Activated CD4-positive, alpha-beta T cell treated with anti-CD3 and anti-CD28 coated beads, Interleukin-2, amount 10 ng/mL, durations not matched to agents 7 days and 5 days (primary cell): ENCODE data around the gene TERB1. TPM values are rescaled to one million over a fixed set of nuclear protein-coding genes. Genes with fewer than 3 reads are reported as not detected.

Source experiments
- CTCF ChIA-PET: fragments of 350-600 bp; sonication (Branson Sonifier 250); formaldehyde crosslinking; loops from one replicate; lab custom pipeline; 2021; ENCODE audit warnings: antibody characterized with exemption; lab: Charles Lee
- POLR2A ChIA-PET: fragments of 350-600 bp; sonication (Branson Sonifier 250); formaldehyde crosslinking; loops from one replicate; lab custom pipeline; 2021; ENCODE audit warnings: antibody characterized with exemption; lab: Charles Lee
- DNase-seq: peaks from one replicate; pipeline ENCODE4 v3.0.0-alpha.2; 2020
- H3K27ac Mint-ChIP-seq: one replicate; pipeline ENCODE4 v1.8.0; 2021; ENCODE audit warnings: mild to moderate bottlenecking, moderate library complexity, mixed read lengths
- H3K27me3 Mint-ChIP-seq: one replicate; pipeline ENCODE4 v1.8.0; 2021; ENCODE audit warnings: mixed read lengths
- H3K36me3 Mint-ChIP-seq: one replicate; pipeline ENCODE4 v1.8.0; 2021; ENCODE audit warnings: low read depth, mixed read lengths
- H3K4me1 Mint-ChIP-seq: one replicate; pipeline ENCODE4 v1.8.0; 2021; ENCODE audit warnings: mixed read lengths
- H3K4me3 Mint-ChIP-seq: one replicate; pipeline ENCODE4 v1.8.0; 2021; ENCODE audit warnings: mild to moderate bottlenecking, moderate library complexity, mixed read lengths
- H3K9me3 Mint-ChIP-seq: one replicate; pipeline ENCODE4 v1.8.0; 2021; ENCODE audit warnings: mixed read lengths
- total RNA-seq, 2 experiments: library from RNA; stranded (reverse); gene quantifications; one replicate each; pipeline ENCODE4 v1.2.3, GENCODE V29; 2021

TERB1 gene
- total RNA-seq = under 1 TPM; 0.15 to 0.27 TPM

- CTCF ChIA-PET = no interaction called here
- Mint-ChIP-seq H3K4me1 (no peaks in the 10 kb centered on the region), H3K27me3 (no peaks in the 10 kb centered on the region), H3K4me3 (no peak within 1 kb of the TSS), H3K9me3 (no peaks in the 10 kb centered on the region), H3K36me3 (peaks cover 23% of the 10 kb centered on the region), H3K27ac (no peak within 1 kb of the TSS)
- DNase-seq = no peak
- POLR2A ChIA-PET = no interaction called here
These were observed at the start of gene TERB1 for GRCh38 chr16:66801320-66802105. TSS of gene TERB1 (minus strand) at chr16:66801584. CDS start at chr16:66796798, 4,786 bp downstream.

GRCh38 chr16:66850115-66850815, 48.9 kb upstream of the TERB1 start:
- CTCF ChIA-PET = interaction anchor here (0.6 to 4.8 kb wide), 6 partner anchors 8 to 286 kb away, joined by 3 to 36 read pairs (median 6); partner anchors contain the start of gene NAE1

GRCh38 chr16:66849549-66849948, 48.2 kb upstream of the TERB1 start:
- Mint-ChIP-seq H3K4me1 (peaks cover 25% of the 10 kb centered on the region), H3K4me3 (no peak overlapping the region), H3K9me3 (no peaks in the 10 kb centered on the region), H3K27me3 (peaks cover 23% of the 10 kb centered on the region), H3K36me3 (no peaks in the 10 kb centered on the region), H3K27ac (peak overlapping the region; percentile 5)
- DNase-seq = no peak
- ChIA-PET POLR2A (no interaction called here), CTCF (interaction anchor here (0.6 to 4.8 kb wide), 4 partner anchors 18 to 287 kb away, joined by 3 to 36 read pairs (median 16); partner anchors contain the start of gene NAE1)

More at GRCh38 chr16:66850115-66850815, 48.9 kb upstream of the TERB1 start:
- H3K27me3 Mint-ChIP-seq = peaks cover 18% of the 10 kb centered on the region
- H3K36me3 Mint-ChIP-seq = no peaks in the 10 kb centered on the region
- H3K27ac Mint-ChIP-seq = no peak overlapping the region
- no peaks in the 10 kb centered on the region for H3K9me3 Mint-ChIP-seq
- DNase-seq = no peak
- POLR2A ChIA-PET = no interaction called here
- H3K4me1 Mint-ChIP-seq = peaks cover 21% of the 10 kb centered on the region
- H3K4me3 Mint-ChIP-seq = no peak overlapping the region

GRCh38 chr16:66849021-66849420, 47.6 kb upstream of the TERB1 start:
- Mint-ChIP-seq H3K27me3 (peaks cover 23% of the 10 kb centered on the region), H3K4me1 (peaks cover 25% of the 10 kb centered on the region), H3K4me3 (no peak overlapping the region), H3K36me3 (no peaks in the 10 kb centered on the region), H3K27ac (no peak overlapping the region), H3K9me3 (no peaks in the 10 kb centered on the region)
- ChIA-PET CTCF (interaction anchor here (0.8 to 4.8 kb wide), 5 partner anchors 8 to 97 kb away, joined by 3 to 36 read pairs (median 3); partner anchors contain the start of genes DYNC1LI2 and NAE1), POLR2A (no interaction called here)
- no peak for DNase-seq

GRCh38 chr16:66848172-66848571, 46.8 kb upstream of the TERB1 start:
- Mint-ChIP-seq H3K27me3 (peaks cover 29% of the 10 kb centered on the region), H3K4me1 (peaks cover 29% of the 10 kb centered on the region), H3K27ac (no peak overlapping the region), H3K4me3 (no peak overlapping the region), H3K9me3 (no peaks in the 10 kb centered on the region), H3K36me3 (peaks cover 2% of the 10 kb centered on the region)
- CTCF ChIA-PET = interaction anchor here (0.9 to 4.8 kb wide), 3 partner anchors 17 to 96 kb away, joined by 3 to 36 read pairs (median 28); partner anchors contain the start of genes DYNC1LI2 and NAE1
- POLR2A ChIA-PET = no interaction called here
- no peak for DNase-seq

- H3K4me1 Mint-ChIP-seq = peaks cover 29% of the 10 kb centered on the region
- no peak overlapping the region for H3K27ac Mint-ChIP-seq
- H3K9me3 Mint-ChIP-seq = no peaks in the 10 kb centered on the region
- peaks cover 2% of the 10 kb centered on the region for H3K36me3 Mint-ChIP-seq
- H3K27me3 Mint-ChIP-seq = peaks cover 35% of the 10 kb centered on the region
- no peak overlapping the region for H3K4me3 Mint-ChIP-seq
- DNase-seq = no peak
- ChIA-PET CTCF (interaction anchor here (1.0 to 4.8 kb wide), 4 partner anchors 16 to 96 kb away, joined by 3 to 36 read pairs (median 16); partner anchors contain the start of genes DYNC1LI2 and NAE1), POLR2A (no interaction called here)
These were observed 46.2 kb upstream of the TERB1 start for GRCh38 chr16:66847533-66848067.

GRCh38 chr16:66846831-66847230, 45.4 kb upstream of the TERB1 start:
- POLR2A ChIA-PET = no interaction called here

GRCh38 chr16:66846266-66846665, 44.9 kb upstream of the TERB1 start:
- CTCF ChIA-PET = interaction anchor here (0.8 to 4.8 kb wide), 6 partner anchors 9 to 95 kb away, joined by 3 to 36 read pairs (median 6); partner anchors contain the start of genes DYNC1LI2 and NAE1
- Mint-ChIP-seq H3K36me3 (peaks cover 2% of the 10 kb centered on the region), H3K4me1 (peaks cover 29% of the 10 kb centered on the region), H3K27me3 (peaks cover 42% of the 10 kb centered on the region), H3K27ac (no peak overlapping the region), H3K4me3 (no peak overlapping the region), H3K9me3 (no peaks in the 10 kb centered on the region)
- no peak for DNase-seq
- POLR2A ChIA-PET = no interaction called here

More at GRCh38 chr16:66846831-66847230, 45.4 kb upstream of the TERB1 start:
- Mint-ChIP-seq H3K9me3 (no peaks in the 10 kb centered on the region), H3K4me3 (no peak overlapping the region), H3K36me3 (peaks cover 2% of the 10 kb centered on the region), H3K27ac (no peak overlapping the region), H3K4me1 (peaks cover 29% of the 10 kb centered on the region), H3K27me3 (peaks cover 38% of the 10 kb centered on the region)
- DNase-seq = no peak
- CTCF ChIA-PET = interaction anchor here (0.8 to 4.8 kb wide), 6 partner anchors 10 to 95 kb away, joined by 3 to 36 read pairs (median 5); partner anchors contain the start of genes DYNC1LI2 and NAE1

- no peak for DNase-seq
- no peaks in the 10 kb centered on the region for H3K9me3 Mint-ChIP-seq
- H3K27me3 Mint-ChIP-seq = peaks cover 45% of the 10 kb centered on the region
- no peak overlapping the region for H3K4me3 Mint-ChIP-seq
- H3K36me3 Mint-ChIP-seq = peaks cover 2% of the 10 kb centered on the region
- H3K4me1 Mint-ChIP-seq = peaks cover 29% of the 10 kb centered on the region
- POLR2A ChIA-PET = no interaction called here
- CTCF ChIA-PET = interaction anchor here (0.8 to 5.1 kb wide), 5 partner anchors 9 to 27 kb away, joined by 3 to 36 read pairs (median 6); partner anchors contain the start of gene NAE1
- no peak overlapping the region for H3K27ac Mint-ChIP-seq
These were observed 44.4 kb upstream of the TERB1 start for GRCh38 chr16:66845791-66846221.

GRCh38 chr16:66845080-66845410, 43.7 kb upstream of the TERB1 start:
- no peaks in the 10 kb centered on the region for H3K9me3 Mint-ChIP-seq
- ChIA-PET POLR2A (no interaction called here), CTCF (interaction anchor here (1.0 to 5.1 kb wide), 4 partner anchors 8 to 28 kb away, joined by 3 to 36 read pairs (median 6); partner anchors contain the start of gene NAE1)
- peak overlapping the region; percentile 5 for H3K4me3 Mint-ChIP-seq
- peaks cover 2% of the 10 kb centered on the region for H3K36me3 Mint-ChIP-seq
- H3K27me3 Mint-ChIP-seq = peaks cover 47% of the 10 kb centered on the region
- DNase-seq = no peak
- H3K27ac Mint-ChIP-seq = no peak overlapping the region
- peaks cover 29% of the 10 kb centered on the region for H3K4me1 Mint-ChIP-seq

GRCh38 chr16:66844342-66845079, 43.1 kb upstream of the TERB1 start, which contains the start of gene CA7:
TSS of gene CA7 (plus strand) at chr16:66844414. CDS start at chr16:66844488, 74 bp downstream.
- peaks cover 2% of the 10 kb centered on the region for H3K36me3 Mint-ChIP-seq
- CTCF ChIA-PET = interaction anchor here (1.0 to 5.1 kb wide), 3 partner anchors 9 to 28 kb away, joined by 3 to 36 read pairs (median 6); partner anchors contain the start of gene NAE1
- H3K27ac Mint-ChIP-seq = no peak within 1 kb of the TSS
- H3K4me3 Mint-ChIP-seq = peak within 1 kb of the TSS; percentile 41
- peaks cover 52% of the 10 kb centered on the region for H3K27me3 Mint-ChIP-seq
- POLR2A ChIA-PET = no interaction called here
- no peak for DNase-seq
- H3K4me1 Mint-ChIP-seq = peaks cover 29% of the 10 kb centered on the region
- no peaks in the 10 kb centered on the region for H3K9me3 Mint-ChIP-seq
